ENCODE data around the gene STX17. TPM values are rescaled to one million over a fixed set of nuclear protein-coding genes. Genes with fewer than 3 reads are reported as not detected.

Gene STX17
- total RNA-seq, 3 donors from 2014 or later, result 32.3 to 67.9 (median 50.1) TPM

DNA sequence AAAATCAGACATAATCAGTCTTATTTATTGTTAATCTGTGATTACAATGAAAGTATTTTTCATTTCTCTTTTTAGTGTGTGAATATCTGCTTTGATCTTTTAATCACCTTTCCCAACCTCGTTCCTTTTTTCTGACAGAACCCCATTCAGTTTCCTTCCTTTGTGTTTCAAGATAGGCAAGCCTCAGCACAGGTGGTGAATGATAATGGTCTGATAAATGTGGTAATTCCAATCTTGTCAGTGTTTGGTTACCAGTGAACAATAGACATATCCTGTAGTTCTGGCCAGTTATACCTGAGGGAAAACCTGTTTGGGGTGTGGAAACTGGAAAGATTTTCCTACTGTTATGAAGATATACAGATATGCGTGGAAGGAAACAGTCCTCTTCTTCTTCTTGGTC lies 13.5 kb downstream of the STX17 start:
- no peak for TF ChIP-seq POLR2A (IDR thresholded peaks at IDR 0.05)
- no peak for TF ChIP-seq POLR2AphosphoS5 (IDR thresholded peaks at IDR 0.05)
- peaks cover 0 to 4% of the 10 kb centered on the region in 2 donors for H3K9me3 ChIP-seq
- no peak for DNase-seq (ENCODE audit: low spot score in 2 of 2)
- no peaks in the 10 kb centered on the region for H3K27me3 ChIP-seq
- H3K4me1 ChIP-seq, result no peaks in the 10 kb centered on the region
- H3K36me3 ChIP-seq, result peaks cover 7% of the 10 kb centered on the region
- H3K4me3 ChIP-seq, result no peak overlapping the region
- intact Hi-C loops (cut with DNase I; ENCODE audit: low total_unique reads), result no loop called here
- H3K27ac ChIP-seq, result no peak overlapping the region

- no peak for TF ChIP-seq POLR2A (IDR thresholded peaks at IDR 0.05)
- TF ChIP-seq, protein P1, sequence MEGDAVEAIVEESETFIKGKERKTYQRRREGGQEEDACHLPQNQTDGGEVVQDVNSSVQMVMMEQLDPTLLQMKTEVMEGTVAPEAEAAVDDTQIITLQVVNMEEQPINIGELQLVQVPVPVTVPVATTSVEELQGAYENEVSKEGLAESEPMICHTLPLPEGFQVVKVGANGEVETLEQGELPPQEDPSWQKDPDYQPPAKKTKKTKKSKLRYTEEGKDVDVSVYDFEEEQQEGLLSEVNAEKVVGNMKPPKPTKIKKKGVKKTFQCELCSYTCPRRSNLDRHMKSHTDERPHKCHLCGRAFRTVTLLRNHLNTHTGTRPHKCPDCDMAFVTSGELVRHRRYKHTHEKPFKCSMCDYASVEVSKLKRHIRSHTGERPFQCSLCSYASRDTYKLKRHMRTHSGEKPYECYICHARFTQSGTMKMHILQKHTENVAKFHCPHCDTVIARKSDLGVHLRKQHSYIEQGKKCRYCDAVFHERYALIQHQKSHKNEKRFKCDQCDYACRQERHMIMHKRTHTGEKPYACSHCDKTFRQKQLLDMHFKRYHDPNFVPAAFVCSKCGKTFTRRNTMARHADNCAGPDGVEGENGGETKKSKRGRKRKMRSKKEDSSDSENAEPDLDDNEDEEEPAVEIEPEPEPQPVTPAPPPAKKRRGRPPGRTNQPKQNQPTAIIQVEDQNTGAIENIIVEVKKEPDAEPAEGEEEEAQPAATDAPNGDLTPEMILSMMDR (IDR thresholded peaks at IDR 0.05), result no peak
- no peak for TF ChIP-seq POLR2AphosphoS5 (IDR thresholded peaks at IDR 0.05)
- peaks cover 7% of the 10 kb centered on the region for H3K36me3 ChIP-seq
- no peaks in the 10 kb centered on the region for H3K4me1 ChIP-seq
- H3K9me3 ChIP-seq, result peaks cover 4 to 24% of the 10 kb centered on the region in 2 donors
- no peaks in the 10 kb centered on the region for H3K27me3 ChIP-seq
- H3K4me3 ChIP-seq, result no peak overlapping the region
- no peak for DNase-seq (ENCODE audit: low spot score in 2 of 2)
- no peak overlapping the region for H3K27ac ChIP-seq
- intact Hi-C loops (cut with DNase I; ENCODE audit: low total_unique reads), result no loop called here
These were observed 15.6 kb downstream of the STX17 start for GRCh38 chr9:99921875-99922710.

DNA sequence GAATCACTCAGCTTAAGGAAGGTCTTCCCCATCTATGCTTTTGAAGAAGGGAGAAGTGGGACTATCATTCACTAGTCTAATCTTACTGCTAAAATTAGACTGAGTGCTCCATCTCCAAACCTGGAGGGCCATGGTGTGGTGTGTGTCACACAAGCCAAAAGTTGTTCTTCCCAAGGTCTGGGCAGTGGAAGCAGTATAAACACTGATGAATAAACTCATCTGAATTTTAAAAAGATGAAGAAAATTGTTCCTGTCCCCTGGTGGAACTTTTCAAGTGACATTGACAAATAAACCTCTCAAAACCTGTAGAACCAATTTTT lies 16.2 kb downstream of the STX17 start:
- H3K36me3 ChIP-seq, result peaks cover 7% of the 10 kb centered on the region
- no peak overlapping the region for H3K27ac ChIP-seq
- no peaks in the 10 kb centered on the region for H3K4me1 ChIP-seq
- H3K27me3 ChIP-seq, result no peaks in the 10 kb centered on the region
- DNase-seq (ENCODE audit: low spot score in 2 of 2), result no peak
- intact Hi-C loops (cut with DNase I; ENCODE audit: low total_unique reads), result no loop called here
- peaks cover 4 to 24% of the 10 kb centered on the region in 2 donors for H3K9me3 ChIP-seq
- TF ChIP-seq, protein P1 (IDR thresholded peaks at IDR 0.05), result no peak
- no peak for TF ChIP-seq POLR2AphosphoS5 (IDR thresholded peaks at IDR 0.05)
- no peak overlapping the region for H3K4me3 ChIP-seq

GRCh38 chr9:99925541-99925940 lies 19.1 kb downstream of the STX17 start:
- Histone ChIP-seq H3K36me3 (peaks cover 7% of the 10 kb centered on the region), H3K9me3 (peaks cover 4 to 24% of the 10 kb centered on the region in 2 donors), H3K27me3 (no peaks in the 10 kb centered on the region), H3K27ac (no peak overlapping the region), H3K4me3 (no peak overlapping the region), H3K4me1 (no peaks in the 10 kb centered on the region)
- intact Hi-C loops (cut with DNase I; ENCODE audit: low total_unique reads), result no loop called here
- DNase-seq (ENCODE audit: low spot score in 2 of 2), result no peak
- TF ChIP-seq, protein P1 (IDR thresholded peaks at IDR 0.05), result no peak
- TF ChIP-seq POLR2A (IDR thresholded peaks at IDR 0.05), result no peak

- intact Hi-C loops (cut with DNase I; ENCODE audit: low total_unique reads), result no loop called here
These were observed 23.2 kb downstream of the STX17 start for GRCh38 chr9:99929652-99930051.

More at GRCh38 chr9:99929652-99930051, 23.2 kb downstream of the STX17 start:
- H3K27me3 ChIP-seq, result no peaks in the 10 kb centered on the region
- no peak for DNase-seq (ENCODE audit: low spot score in 2 of 2)
- no peak overlapping the region for H3K4me3 ChIP-seq
- H3K4me1 ChIP-seq, result no peaks in the 10 kb centered on the region
- no peaks in the 10 kb centered on the region for H3K36me3 ChIP-seq
- H3K27ac ChIP-seq, result no peak overlapping the region
- TF ChIP-seq POLR2A (IDR thresholded peaks at IDR 0.05), result no peak
- no peak for TF ChIP-seq POLR2AphosphoS5 (IDR thresholded peaks at IDR 0.05)
- TF ChIP-seq, protein P1 (IDR thresholded peaks at IDR 0.05), result no peak
- peaks cover 4 to 22% of the 10 kb centered on the region in 2 donors for H3K9me3 ChIP-seq

All from breast epithelium (tissue), 4 donors.